ENCODE measurements around the gene TRMU. TPM values are rescaled to one million over a fixed set of nuclear protein-coding genes. Genes with fewer than 3 reads are reported as not detected.

Gene TRMU
- total RNA-seq, 1 experiment from 2014 or later, result 48.8 TPM

GRCh38 chr22:46381142-46381541 lies 45.6 kb downstream of the TRMU start:
- no peaks in the 10 kb centered on the region for H3K27me3 ChIP-seq (ENCODE audit: control insufficient read depth, insufficient read depth, low read length)
- no peak overlapping the region for H3K4me3 ChIP-seq (ENCODE audit: low read depth in 2 of 2, low read length in 2 of 2)
- no peaks in the 10 kb centered on the region for H3K4me1 ChIP-seq (ENCODE audit: control insufficient read depth, insufficient read depth, low read length)
- no peak overlapping the region for H3K27ac ChIP-seq (ENCODE audit: low read length)
- POLR2A ChIA-PET, result interaction anchor here (0.6 kb wide), 1 partner anchor 79 kb away, joined by 5 read pairs; no protein-coding TSS in a partner anchor
- in situ Hi-C loops (cut with HindIII; ENCODE audit: low pct_unique_long_range_greater_than_20kb, low sequenced_read_pairs), result no loop called here
- no peak for TF ChIP-seq TCF7L2 (IDR thresholded peaks at IDR 0.05; ENCODE audit: low read depth, low read length)
- TF ChIP-seq, protein P1, sequence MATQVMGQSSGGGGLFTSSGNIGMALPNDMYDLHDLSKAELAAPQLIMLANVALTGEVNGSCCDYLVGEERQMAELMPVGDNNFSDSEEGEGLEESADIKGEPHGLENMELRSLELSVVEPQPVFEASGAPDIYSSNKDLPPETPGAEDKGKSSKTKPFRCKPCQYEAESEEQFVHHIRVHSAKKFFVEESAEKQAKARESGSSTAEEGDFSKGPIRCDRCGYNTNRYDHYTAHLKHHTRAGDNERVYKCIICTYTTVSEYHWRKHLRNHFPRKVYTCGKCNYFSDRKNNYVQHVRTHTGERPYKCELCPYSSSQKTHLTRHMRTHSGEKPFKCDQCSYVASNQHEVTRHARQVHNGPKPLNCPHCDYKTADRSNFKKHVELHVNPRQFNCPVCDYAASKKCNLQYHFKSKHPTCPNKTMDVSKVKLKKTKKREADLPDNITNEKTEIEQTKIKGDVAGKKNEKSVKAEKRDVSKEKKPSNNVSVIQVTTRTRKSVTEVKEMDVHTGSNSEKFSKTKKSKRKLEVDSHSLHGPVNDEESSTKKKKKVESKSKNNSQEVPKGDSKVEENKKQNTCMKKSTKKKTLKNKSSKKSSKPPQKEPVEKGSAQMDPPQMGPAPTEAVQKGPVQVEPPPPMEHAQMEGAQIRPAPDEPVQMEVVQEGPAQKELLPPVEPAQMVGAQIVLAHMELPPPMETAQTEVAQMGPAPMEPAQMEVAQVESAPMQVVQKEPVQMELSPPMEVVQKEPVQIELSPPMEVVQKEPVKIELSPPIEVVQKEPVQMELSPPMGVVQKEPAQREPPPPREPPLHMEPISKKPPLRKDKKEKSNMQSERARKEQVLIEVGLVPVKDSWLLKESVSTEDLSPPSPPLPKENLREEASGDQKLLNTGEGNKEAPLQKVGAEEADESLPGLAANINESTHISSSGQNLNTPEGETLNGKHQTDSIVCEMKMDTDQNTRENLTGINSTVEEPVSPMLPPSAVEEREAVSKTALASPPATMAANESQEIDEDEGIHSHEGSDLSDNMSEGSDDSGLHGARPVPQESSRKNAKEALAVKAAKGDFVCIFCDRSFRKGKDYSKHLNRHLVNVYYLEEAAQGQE (IDR thresholded peaks at IDR 0.05; ENCODE audit: insufficient read depth in 1 of 2, low read depth in 2 of 2, low read length in 1 of 2), result no peak
- TF ChIP-seq CTCF (IDR thresholded peaks at IDR 0.05), result no peak
- TF ChIP-seq POLR2AphosphoS5 (IDR thresholded peaks at IDR 0.05; ENCODE audit: low read depth, low read length), result no peak
- no peak for TF ChIP-seq SIN3A (IDR thresholded peaks at IDR 0.05; ENCODE audit: borderline replicate concordance, insufficient read depth, low read depth, low read length)
- intact Hi-C loops (cut with micrococcal nuclease; ENCODE audit: unreplicated experiment), result no loop called here
- BruUV-seq (replicated peaks), result no TSS peak
- H3K9me3 ChIP-seq (ENCODE audit: control insufficient read depth, insufficient read depth, low read depth, low read length), result no peaks in the 10 kb centered on the region
- CTCF ChIA-PET, result no interaction called here
- DNase-seq (ENCODE audit: low read depth, low spot score) (no peak), ATAC-seq (no peak)
- H3K36me3 ChIP-seq (ENCODE audit: control insufficient read depth, insufficient read depth, low read length), result no peaks in the 10 kb centered on the region

GRCh38 chr22:46381731-46382130 lies 46.2 kb downstream of the TRMU start:
- CTCF ChIA-PET, result no interaction called here
- BruUV-seq (replicated peaks), result no TSS peak
- no peak overlapping the region for H3K4me3 ChIP-seq (ENCODE audit: low read depth in 2 of 2, low read length in 2 of 2)

More at GRCh38 chr22:46381731-46382130, 46.2 kb downstream of the TRMU start:
- intact Hi-C loops (cut with micrococcal nuclease; ENCODE audit: unreplicated experiment) (no loop called here), in situ Hi-C loops (cut with HindIII; ENCODE audit: low pct_unique_long_range_greater_than_20kb, low sequenced_read_pairs) (no loop called here)
- DNase-seq (ENCODE audit: low read depth, low spot score), result no peak
- ATAC-seq, result no peak
- no peaks in the 10 kb centered on the region for H3K4me1 ChIP-seq (ENCODE audit: control insufficient read depth, insufficient read depth, low read length)
- no peaks in the 10 kb centered on the region for H3K36me3 ChIP-seq (ENCODE audit: control insufficient read depth, insufficient read depth, low read length)
- no peaks in the 10 kb centered on the region for H3K9me3 ChIP-seq (ENCODE audit: control insufficient read depth, insufficient read depth, low read depth, low read length)
- TF ChIP-seq, protein P1 (IDR thresholded peaks at IDR 0.05; ENCODE audit: insufficient read depth in 1 of 2, low read depth in 2 of 2, low read length in 1 of 2), result no peak
- TF ChIP-seq POLR2AphosphoS5 (IDR thresholded peaks at IDR 0.05; ENCODE audit: low read depth, low read length), result no peak
- no peak for TF ChIP-seq CTCF (IDR thresholded peaks at IDR 0.05)
- TF ChIP-seq SIN3A (IDR thresholded peaks at IDR 0.05; ENCODE audit: borderline replicate concordance, insufficient read depth, low read depth, low read length), result no peak
- no peak for TF ChIP-seq TCF7L2 (IDR thresholded peaks at IDR 0.05; ENCODE audit: low read depth, low read length)
- no peaks in the 10 kb centered on the region for H3K27me3 ChIP-seq (ENCODE audit: control insufficient read depth, insufficient read depth, low read length)
- POLR2A ChIA-PET, result no interaction called here
- no peak overlapping the region for H3K27ac ChIP-seq (ENCODE audit: low read length)
